Stimulated activated CD8-positive, alpha-beta memory T cell treated with anti-CD3 and anti-CD28 coated beads, Interleukin-4, amount 100 ng/mL, for 4 hours (primary cell): Measurements from ENCODE around the gene CEP85.

Experiments used
- DNase-seq, 2 donors: peaks; one replicate each; pipeline ENCODE4 v3.0.0-alpha.2; 2020; ENCODE audit warnings: low read depth in 2 of 2, low spot score in 1 of 2

CEP85 gene

DNA sequence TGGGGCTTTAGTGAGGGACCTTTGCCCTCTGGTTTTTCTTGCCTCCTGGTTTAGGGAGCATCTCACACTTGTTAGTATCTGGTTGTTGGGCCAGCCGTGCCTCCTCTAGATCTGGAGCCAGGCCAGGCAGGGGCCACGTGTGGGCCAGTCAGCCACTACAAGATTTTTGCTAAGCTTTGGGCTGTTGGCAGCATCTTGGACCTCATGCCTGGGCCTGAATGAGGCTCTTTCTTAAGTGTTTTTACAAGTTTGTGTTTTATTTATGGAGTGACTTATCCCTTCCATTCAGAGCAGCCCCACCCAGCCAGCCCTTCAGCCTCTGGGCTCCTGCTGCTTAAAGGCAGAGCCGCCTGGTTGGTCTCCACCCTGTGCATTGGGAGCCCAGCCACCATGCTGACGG, 44.3 kb downstream of the CEP85 start:
- DNase-seq = no peak

- DNase-seq = no peak
Measured at GRCh38 chr1:26278724-26279455, 44.9 kb downstream of the CEP85 start.

GRCh38 chr1:26279456-26280332, 45.7 kb downstream of the CEP85 start, which contains the start of gene SH3BGRL3:
Gene SH3BGRL3, plus strand, starts transcription at chr1:26280086. Its CDS starts 70 bp downstream, at chr1:26280156.
- DNase-seq = peak; percentile 52 to 67

DNA sequence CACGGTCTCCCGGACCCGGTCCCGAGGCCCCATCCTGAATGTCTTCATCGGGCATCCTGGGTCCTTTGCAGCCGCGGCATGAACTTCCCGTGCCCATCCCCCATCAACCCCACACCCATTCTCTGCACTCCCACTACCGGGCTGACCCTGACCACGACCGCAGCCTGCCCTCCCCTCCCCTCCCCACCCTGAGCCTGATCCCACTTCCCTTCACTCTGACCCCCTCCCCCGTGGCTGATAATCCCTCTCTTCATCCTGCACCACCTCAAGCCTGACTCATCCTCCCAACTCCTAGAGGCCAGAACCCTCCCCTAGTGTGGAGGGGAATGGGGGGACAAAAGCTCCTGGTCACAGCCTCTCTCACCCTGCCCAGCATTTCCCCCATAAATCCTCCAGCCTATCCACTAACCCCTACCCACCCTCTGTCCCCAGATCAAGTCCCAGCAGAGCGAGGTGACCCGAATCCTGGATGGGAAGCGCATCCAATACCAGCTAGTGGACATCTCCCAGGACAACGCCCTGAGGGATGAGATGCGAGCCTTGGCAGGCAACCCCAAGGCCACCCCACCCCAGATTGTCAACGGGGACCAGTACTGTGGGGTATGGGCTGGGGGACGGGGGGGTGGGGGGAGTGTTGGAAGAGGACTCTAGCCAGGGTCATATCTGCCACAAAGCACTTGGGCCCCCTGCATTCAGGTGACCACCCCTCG, 46.5 kb downstream of the CEP85 start:
- no peak for DNase-seq

GRCh38 chr1:26281091-26281958, 47.3 kb downstream of the CEP85 start:
- no peak for DNase-seq

DNA sequence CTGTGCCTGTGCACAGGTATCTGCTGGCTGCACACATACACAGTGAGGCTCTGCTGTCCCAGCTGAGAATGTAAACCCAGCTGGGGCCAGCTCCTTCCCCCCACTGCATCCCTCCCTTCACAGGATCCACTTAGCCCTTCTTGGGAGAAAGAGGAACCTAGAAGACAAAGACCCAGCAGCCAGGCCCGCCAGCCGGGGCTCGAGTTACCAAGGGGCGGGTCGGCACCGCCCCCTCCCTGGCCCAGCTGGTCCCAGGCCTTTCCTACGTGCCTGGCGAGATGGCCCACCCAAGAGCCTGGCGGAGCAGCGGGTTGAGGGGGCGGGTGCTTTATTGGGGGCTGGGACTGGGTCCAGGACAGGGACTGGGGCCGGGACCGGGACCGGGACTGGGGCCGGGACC, 48.0 kb downstream of the CEP85 start:
- no peak for DNase-seq

- no peak for DNase-seq
Measured at GRCh38 chr1:26282401-26282918, 48.5 kb downstream of the CEP85 start.

DNA sequence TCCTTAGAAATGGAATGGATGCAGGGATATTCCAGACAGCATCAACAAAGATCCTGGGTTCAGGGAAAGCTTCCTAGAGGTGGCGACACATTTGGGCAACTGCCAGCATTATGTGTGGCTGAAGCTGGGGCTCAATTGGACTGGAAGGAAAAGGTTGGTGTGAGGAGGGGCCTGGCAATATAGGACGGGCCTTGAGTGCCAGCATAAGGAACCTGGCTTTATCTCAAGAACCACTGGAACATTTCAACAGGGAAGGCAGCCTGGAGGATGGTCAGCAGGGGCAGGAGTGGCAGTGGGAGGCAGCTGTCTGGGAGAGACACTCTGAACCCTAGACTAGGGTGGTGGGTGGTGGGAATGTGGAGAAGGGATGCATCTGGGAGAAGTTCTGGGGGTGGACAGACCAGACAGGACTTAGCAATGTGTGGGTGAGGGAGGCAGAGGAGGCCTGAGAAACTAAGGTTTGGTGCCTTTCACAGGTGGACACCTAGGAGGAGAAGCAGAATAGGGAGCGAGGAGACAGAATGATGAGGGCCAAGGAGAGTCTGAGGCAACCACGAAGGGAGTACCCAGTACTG, 49.4 kb downstream of the CEP85 start:
- no peak for DNase-seq

- no peak for DNase-seq
Measured at GRCh38 chr1:26283871-26284596, 50.0 kb downstream of the CEP85 start.

DNA sequence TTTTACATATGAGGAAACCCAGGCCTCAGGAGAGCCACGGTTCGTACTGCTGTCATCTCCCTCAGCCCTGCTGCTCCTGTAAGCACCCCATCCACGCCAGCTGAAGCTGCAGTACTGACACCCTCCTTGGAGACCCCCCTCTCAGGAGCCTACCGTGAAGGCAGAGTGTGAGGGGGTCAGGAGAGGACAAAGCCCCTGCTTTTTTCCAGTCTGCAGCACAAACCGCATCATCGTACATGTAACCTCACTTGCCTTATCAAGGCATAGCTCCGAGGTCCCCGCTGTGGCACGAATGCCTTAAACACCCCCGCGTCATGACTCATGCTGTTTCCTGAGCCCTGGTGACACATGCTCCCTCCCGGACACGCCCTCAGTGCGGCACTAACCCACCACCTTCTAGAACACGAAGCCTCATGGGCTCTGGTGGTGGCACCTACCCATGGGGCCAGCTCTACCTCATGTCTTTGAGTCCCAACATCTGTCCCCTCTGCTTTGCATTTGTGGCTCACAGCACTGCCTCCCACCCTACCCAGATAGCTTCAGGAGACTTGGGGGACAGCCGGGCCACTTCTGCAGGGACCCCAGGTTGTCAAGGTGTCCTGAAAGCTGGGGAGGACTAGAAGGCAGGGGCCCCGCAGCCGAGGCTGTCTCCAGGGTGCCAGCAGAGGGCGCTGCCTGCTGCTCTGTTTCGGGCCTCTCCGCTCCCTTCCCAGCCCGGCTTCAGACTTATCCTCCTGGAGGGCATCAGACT, 50.8 kb downstream of the CEP85 start:
- peak; percentile 95 to 97 for DNase-seq

DNA sequence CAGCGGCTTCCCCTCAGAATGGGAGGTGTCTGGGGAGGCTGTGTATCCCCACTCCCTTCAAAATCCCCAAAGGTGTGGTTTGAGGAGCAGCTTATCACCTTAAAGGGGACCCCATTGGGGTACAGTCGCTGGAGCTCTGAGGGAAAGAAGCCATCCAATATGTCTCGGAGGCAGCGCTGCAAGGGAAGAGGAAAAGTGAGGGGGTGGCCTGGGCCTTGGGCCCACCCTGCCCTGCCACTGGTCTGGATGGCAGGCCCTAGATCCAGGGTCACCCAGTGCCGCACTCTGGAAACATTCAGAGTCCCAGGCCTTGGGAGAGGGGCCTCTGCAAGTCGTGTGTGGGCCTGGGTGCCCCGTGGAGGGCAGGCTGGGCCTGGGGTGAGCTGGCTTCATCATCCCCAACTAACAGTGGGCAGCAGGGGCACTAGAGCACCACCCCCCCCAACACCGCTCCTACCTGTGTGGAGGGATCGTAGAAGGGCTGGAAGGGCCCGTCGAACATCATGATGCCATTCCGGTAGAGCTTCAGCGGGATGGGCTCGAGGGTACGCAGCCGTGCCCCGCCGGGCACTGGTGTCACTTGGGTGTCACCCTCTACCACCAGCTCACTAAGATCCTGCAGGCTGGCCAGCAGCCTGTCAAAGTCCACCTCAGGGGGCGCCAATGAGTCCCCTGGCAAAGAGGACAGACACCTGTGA, 51.5 kb downstream of the CEP85 start:
- no peak for DNase-seq

GRCh38 chr1:26286064-26286416, 52.0 kb downstream of the CEP85 start:
- DNase-seq = no peak

DNA sequence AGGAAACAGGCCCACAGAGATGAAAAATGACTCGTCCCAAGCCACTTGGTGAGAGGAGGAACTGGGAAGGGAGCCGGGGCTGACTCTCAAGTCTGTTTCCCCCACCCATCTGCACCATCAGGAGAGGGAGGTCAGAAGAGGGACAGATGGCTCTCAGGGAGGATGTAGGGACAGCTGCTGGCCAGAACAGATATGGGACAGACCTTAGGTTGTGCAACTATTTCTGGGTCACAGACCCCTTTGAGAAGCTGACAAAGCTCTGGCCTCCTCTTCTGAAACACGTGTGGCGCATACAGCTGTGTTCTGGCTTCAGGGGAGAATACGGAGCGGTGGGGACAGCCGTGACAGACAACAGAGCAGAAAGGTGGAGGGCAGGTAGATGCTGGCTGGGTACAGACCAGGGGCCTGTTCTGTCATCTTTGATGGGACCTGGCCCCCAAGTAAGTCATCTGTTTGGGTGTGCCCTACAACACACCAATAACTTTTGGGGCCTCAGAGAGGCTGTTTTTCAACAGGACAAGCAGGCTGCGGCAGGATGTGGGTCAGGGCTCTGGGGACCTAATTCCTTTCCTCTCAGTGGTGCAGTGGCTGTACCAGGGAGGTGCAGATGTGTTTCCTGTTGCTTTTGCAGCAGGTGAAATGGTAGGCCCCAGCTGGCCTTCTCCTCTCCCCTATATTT, 53.2 kb downstream of the CEP85 start:
- DNase-seq = no peak

DNA sequence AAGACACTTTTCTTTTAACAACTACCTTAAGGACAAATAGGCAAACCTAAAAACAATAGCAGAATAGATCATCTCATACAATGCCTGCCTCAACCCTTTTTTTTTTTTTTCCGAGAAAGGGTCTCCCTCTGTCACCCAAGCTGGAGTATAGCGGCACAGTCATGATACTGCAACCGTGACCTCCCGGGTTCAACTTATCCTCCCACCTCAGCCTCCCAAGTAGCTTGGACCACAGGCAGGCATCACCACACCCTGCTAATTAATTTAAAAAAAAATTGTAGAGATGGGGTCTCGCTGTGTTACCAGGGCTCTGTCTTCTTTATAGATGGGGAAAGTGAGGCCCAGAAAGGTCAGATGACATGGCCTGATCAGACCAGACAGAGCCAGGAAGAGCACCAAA, 53.8 kb downstream of the CEP85 start:
- DNase-seq = no peak

DNA sequence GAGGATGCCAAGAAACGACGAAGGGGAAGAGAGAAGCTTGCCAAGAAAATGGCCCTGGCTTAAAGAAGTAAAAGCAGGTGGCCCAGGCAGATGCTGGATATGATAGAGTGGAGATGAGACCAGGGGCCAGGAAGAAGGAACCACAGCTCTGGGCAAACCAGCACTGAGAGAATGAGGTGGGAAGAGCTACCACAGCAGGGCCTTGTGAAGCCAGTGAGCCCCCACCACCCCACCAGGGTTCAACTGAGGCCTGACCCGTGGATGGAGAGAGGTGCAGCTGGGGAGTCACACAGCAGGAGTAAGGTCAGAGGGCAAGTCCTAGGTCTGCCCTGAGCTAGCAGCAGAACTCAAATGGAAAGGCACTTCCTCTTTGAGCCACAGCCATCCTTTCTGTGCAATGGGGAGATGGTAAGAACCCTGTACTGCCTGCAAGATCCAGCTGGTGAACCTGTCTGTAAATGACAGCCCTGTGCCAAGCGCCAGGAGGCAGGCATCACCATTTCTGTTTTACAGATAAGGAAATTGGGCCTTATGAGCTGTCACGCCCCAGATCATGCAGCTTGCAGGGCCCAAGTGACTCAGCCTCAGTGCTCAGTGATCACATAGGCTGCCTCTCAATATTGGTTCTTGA, 54.4 kb downstream of the CEP85 start:
- peak; percentile 50 to 51 for DNase-seq

DNA sequence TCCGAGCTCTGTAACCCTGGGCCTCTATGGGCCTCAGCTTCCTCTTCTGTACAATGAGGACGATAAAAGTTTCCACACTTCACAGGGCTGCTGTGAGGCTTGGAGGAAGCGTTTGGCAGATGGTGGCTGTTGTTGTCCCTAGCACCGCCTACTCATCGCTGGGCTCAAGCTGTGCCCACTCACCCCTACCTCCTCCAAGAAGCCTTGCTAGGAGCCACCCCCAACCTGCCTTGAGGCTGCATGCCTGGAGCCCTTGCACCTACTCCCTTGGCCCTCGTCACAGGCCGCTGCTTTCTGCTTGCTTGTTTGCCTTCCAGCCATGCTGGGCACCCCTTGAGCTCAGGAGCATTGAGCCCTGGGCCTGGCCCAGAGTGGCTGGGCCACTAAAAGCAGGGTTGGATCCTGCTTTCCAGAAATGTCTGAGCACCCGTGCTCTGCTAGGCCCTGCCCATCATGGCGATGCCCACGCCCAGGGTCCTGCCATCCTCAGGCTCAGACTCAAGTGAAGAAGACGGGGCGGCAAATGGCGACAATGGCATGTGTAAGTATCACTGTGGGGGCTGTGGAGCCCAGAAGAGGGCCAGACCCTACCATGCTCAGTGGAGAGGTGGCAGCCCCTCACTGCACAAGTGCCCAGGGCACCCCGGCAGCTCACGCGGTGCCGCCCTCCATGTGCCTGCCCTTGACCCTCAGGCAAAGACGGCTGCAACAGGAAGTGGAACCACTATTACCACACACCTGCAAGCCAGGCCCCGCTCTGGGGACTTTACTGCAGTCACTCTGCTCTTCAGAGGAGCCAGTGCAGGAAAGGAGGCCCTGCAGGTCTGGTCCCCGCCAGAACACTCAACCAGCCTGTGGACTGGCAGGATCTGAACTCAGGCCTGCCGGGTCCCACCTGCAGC, 55.4 kb downstream of the CEP85 start:
- no peak for DNase-seq
